HEK293T (cell line): Measurements from ENCODE around the gene KIRREL3.

Experiments
- CTCF ChIA-PET: fragments of 350-600 bp; formaldehyde crosslinking; extraction: SDS; loops from one replicate; lab custom pipeline; 2021; ENCODE audit warnings: antibody characterized with exemption, inconsistent platforms; lab: Yijun Ruan, JAX
- POLR2A ChIA-PET: fragments of 350-600 bp; formaldehyde crosslinking; extraction: SDS; loops from one replicate; lab custom pipeline; 2020; ENCODE audit warnings: antibody characterized with exemption, inconsistent platforms; lab: Yijun Ruan, JAX
- DNase-seq: peaks from one replicate; pipeline ENCODE4 v3.0.0; 2012; ENCODE audit warnings: mixed read lengths; ENCODE audit errors: extremely low spot score
- ARNT ChIP-seq: fragments of 450-650 bp; IDR thresholded peaks from 2 replicates; pipeline ENCODE4 v1.6.1; 2017; ENCODE audit warnings: mild to moderate bottlenecking
- BHLHE40 ChIP-seq: fragments of 450-650 bp; IDR thresholded peaks from 2 replicates; pipeline ENCODE4 v1.6.1; 2016; ENCODE audit warnings: mild to moderate bottlenecking, moderate library complexity, borderline replicate concordance
- CTBP1 ChIP-seq: fragments of 450-650 bp; IDR thresholded peaks from 2 replicates; pipeline ENCODE4 v1.6.1; 2016; ENCODE audit warnings: borderline replicate concordance
- ELF4 ChIP-seq: fragments of 450-650 bp; IDR thresholded peaks from 2 replicates; pipeline ENCODE4 v1.6.1; 2017; ENCODE audit warnings: antibody characterized with exemption
- FOXA1 ChIP-seq: fragments of 450-650 bp; IDR thresholded peaks from 2 replicates; pipeline ENCODE4 v1.6.1; 2016; ENCODE audit warnings: mild to moderate bottlenecking
- FOXK2 ChIP-seq: fragments of 450-650 bp; IDR thresholded peaks from 2 replicates; pipeline ENCODE4 v1.6.1; 2016; ENCODE audit warnings: mild to moderate bottlenecking
- FOXM1 ChIP-seq: fragments of 450-650 bp; IDR thresholded peaks from 2 replicates; pipeline ENCODE4 v1.6.1; 2017; ENCODE audit warnings: mild to moderate bottlenecking, borderline replicate concordance
- HDGF ChIP-seq: fragments of 450-650 bp; IDR thresholded peaks from 2 replicates; pipeline ENCODE4 v1.6.1; 2017; ENCODE audit warnings: antibody characterized with exemption, borderline replicate concordance
- L3MBTL2 ChIP-seq: fragments of 450-650 bp; conservative IDR thresholded peaks from 2 replicates; pipeline ENCODE4 v1.6.1; 2016; ENCODE audit warnings: mild to moderate bottlenecking
- LEF1 ChIP-seq: fragments of 450-650 bp; IDR thresholded peaks from 2 replicates; pipeline ENCODE4 v1.6.1; 2017; ENCODE audit warnings: mild to moderate bottlenecking, borderline replicate concordance
- NFRKB ChIP-seq: fragments of 450-650 bp; IDR thresholded peaks from 2 replicates; pipeline ENCODE4 v1.6.1; 2016; ENCODE audit warnings: mild to moderate bottlenecking, moderate library complexity
- SP1 ChIP-seq: fragments of 450-650 bp; IDR thresholded peaks from 2 replicates; pipeline ENCODE4 v1.6.1; 2017
- SUZ12 ChIP-seq: fragments of 450-650 bp; IDR thresholded peaks from 2 replicates; pipeline ENCODE4 v1.6.1; 2016; ENCODE audit warnings: mild to moderate bottlenecking
- TARDBP ChIP-seq: fragments of 450-650 bp; IDR thresholded peaks from 2 replicates; pipeline ENCODE4 v1.6.1; 2016
- ZNF384 ChIP-seq: fragments of 450-650 bp; IDR thresholded peaks from 2 replicates; pipeline ENCODE4 v1.6.1; 2016
- TF ChIP-seq, protein P1 (sequence below): fragments of 450-650 bp; IDR thresholded peaks from 2 replicates; pipeline ENCODE4 v1.6.1; 2016

Gene KIRREL3

GRCh38 chr11:126800009-126800408 lies 200.6 kb downstream of the KIRREL3 start:
- CTCF ChIA-PET = no interaction called here
- TF ChIP-seq ELF4 (no peak), FOXM1 (no peak), HDGF (no peak), LEF1 (no peak), ARNT (no peak), SUZ12 (no peak), FOXA1 (no peak), FOXK2 (no peak)
- TF ChIP-seq, protein P1, sequence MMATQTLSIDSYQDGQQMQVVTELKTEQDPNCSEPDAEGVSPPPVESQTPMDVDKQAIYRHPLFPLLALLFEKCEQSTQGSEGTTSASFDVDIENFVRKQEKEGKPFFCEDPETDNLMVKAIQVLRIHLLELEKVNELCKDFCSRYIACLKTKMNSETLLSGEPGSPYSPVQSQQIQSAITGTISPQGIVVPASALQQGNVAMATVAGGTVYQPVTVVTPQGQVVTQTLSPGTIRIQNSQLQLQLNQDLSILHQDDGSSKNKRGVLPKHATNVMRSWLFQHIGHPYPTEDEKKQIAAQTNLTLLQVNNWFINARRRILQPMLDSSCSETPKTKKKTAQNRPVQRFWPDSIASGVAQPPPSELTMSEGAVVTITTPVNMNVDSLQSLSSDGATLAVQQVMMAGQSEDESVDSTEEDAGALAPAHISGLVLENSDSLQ = no peak
- POLR2A ChIA-PET = no interaction called here
- no peak for DNase-seq

DNA sequence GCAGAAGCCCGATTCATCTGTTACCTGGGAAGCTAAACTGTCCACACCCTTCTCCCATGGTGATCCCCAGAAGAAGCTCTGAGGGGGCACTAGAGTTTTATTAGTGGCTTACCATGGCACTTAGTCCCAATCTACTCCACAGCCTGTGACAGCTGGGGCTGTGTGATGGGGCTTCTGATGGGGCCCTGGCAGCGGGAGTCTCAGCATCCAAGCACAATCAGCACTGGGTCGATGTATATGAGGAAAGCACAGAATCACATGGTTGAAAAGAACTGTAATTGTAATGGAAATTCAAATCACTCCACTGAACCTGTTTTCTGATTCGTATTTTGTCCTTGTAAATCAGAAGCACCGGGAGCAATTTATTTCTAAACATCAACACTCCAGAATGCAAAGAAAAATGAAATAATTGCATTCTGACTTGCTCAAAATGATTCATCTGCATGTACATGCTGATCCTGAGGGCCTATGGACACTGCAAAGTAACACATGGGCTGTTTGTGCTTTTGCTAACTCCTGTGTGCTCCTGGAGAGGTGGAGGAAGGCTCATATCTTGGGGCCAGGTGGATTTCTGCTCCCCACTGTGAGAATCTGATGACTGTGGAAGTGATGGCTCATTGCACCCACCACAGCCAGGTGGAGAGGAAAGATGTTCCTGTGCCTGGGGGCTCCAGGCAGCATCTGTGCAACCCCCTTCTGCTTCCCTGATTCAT lies 203.0 kb downstream of the KIRREL3 start:
- no peak for TF ChIP-seq FOXM1
- no peak for TF ChIP-seq FOXK2
- no peak for TF ChIP-seq HDGF
- TF ChIP-seq, protein P1 = no peak
- TF ChIP-seq L3MBTL2 = no peak
- no peak for TF ChIP-seq BHLHE40
- CTCF ChIA-PET = no interaction called here
- POLR2A ChIA-PET = no interaction called here

DNA sequence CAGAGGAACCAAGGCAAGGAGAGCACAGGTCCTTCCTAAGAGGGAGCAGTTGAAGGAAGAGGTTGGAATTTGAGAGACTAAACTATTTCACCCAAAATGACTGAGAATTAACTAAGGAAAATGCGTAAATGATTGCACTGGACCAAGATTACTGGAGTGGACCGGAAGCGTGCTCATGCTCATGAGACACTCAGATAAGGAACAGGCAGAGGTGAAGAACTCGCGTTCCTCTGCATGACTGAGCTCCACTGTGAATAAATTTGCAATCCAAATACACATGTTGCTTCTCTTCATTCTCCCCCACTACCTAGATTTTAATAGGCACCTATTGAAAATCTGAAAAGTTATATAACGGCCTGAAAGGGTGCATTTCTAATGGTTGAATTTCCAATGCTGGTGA lies 207.0 kb downstream of the KIRREL3 start:
- POLR2A ChIA-PET = no interaction called here
- TF ChIP-seq SP1 (no peak), FOXA1 (no peak), ARNT (no peak)
- DNase-seq = no peak
- CTCF ChIA-PET = no interaction called here

More for the DNA sequence above, 203.0 kb downstream of the KIRREL3 start:
- DNase-seq = no peak

- DNase-seq = no peak
These were observed 208.6 kb downstream of the KIRREL3 start for GRCh38 chr11:126791991-126792390.

GRCh38 chr11:126791446-126791845 lies 209.1 kb downstream of the KIRREL3 start:
- CTCF ChIA-PET = no interaction called here
- DNase-seq = no peak
- TF ChIP-seq CTBP1 = no peak
- TF ChIP-seq L3MBTL2 = no peak
- TF ChIP-seq NFRKB = no peak
- TF ChIP-seq FOXK2 = no peak
- TF ChIP-seq LEF1 = no peak
- no peak for TF ChIP-seq SP1
- TF ChIP-seq HDGF = no peak
- no peak for TF ChIP-seq FOXA1
- no peak for TF ChIP-seq ARNT
- POLR2A ChIA-PET = no interaction called here

More at GRCh38 chr11:126791991-126792390, 208.6 kb downstream of the KIRREL3 start:
- ChIA-PET CTCF (no interaction called here), POLR2A (no interaction called here)
- no peak for TF ChIP-seq TARDBP
- no peak for TF ChIP-seq SUZ12
- TF ChIP-seq, protein P1 = no peak
- TF ChIP-seq SP1 = no peak
- TF ChIP-seq HDGF = no peak
- TF ChIP-seq LEF1 = no peak
- TF ChIP-seq NFRKB = no peak
- no peak for TF ChIP-seq ARNT
- no peak for TF ChIP-seq ZNF384
- no peak for TF ChIP-seq FOXA1
- TF ChIP-seq FOXK2 = no peak
- no peak for TF ChIP-seq BHLHE40

GRCh38 chr11:126790550-126791081 lies 210.0 kb downstream of the KIRREL3 start:
- no peak for DNase-seq
- no peak for TF ChIP-seq BHLHE40
- no peak for TF ChIP-seq SUZ12
- TF ChIP-seq HDGF = no peak
- no peak for TF ChIP-seq FOXM1
- TF ChIP-seq NFRKB = no peak
- TF ChIP-seq, protein P1 = no peak
- TF ChIP-seq LEF1 = no peak
- no peak for TF ChIP-seq FOXK2
- TF ChIP-seq CTBP1 = no peak
- no peak for TF ChIP-seq ARNT
- no peak for TF ChIP-seq ELF4
- CTCF ChIA-PET = interaction anchor here (0.7 kb wide), 1 partner anchor 74 kb away, joined by 3 read pairs; no protein-coding TSS in a partner anchor
- POLR2A ChIA-PET = no interaction called here
